SU-DHL-6 (cell line): Measurements from ENCODE around the gene BPIFB3.

Source experiments
- H2AFZ ChIP-seq: fragments of 200-600 bp; sonication (generic); 2 replicates; pipeline ENCODE4 v1.6.1; 2014; ENCODE audit warnings: low read depth, mild to moderate bottlenecking, moderate library complexity, mixed read lengths, antibody characterized with exemption, low read length; ENCODE audit not compliant: severe bottlenecking
- H3F3A ChIP-seq: fragments of 200-600 bp; shearing (Covaris generic); 2 replicates; pipeline ENCODE4 v1.6.0; 2016; ENCODE audit warnings: antibody characterized with exemption, mild to moderate bottlenecking; ENCODE audit not compliant: insufficient read depth
- H3K27ac ChIP-seq: fragments of 200-600 bp; sonication (generic); 2 replicates; pipeline ENCODE4 v1.5.1; 2016; ENCODE audit warnings: low read depth, mild to moderate bottlenecking, low read length, moderate library complexity, mixed read lengths
- H3K27me3 ChIP-seq: fragments of 200-600 bp; sonication (generic), shearing (Covaris generic); 2 replicates; pipeline ENCODE4 v1.6.0; 2014; ENCODE audit warnings: mild to moderate bottlenecking, low read length
- H3K36me3 ChIP-seq: fragments of 200-600 bp; sonication (generic); 2 replicates; pipeline ENCODE4 v1.6.1; 2014; ENCODE audit warnings: mild to moderate bottlenecking, low read length, mixed read lengths
- H3K4me2 ChIP-seq: fragments of 300-600, 200-600 bp; shearing (Covaris generic), sonication (generic); 2 replicates; pipeline ENCODE4 v1.6.0; 2014; ENCODE audit warnings: low read length, low read depth, mild to moderate bottlenecking; ENCODE audit not compliant: poor library complexity, severe bottlenecking
- H3K4me3 ChIP-seq: fragments of 200-600 bp; sonication (generic); 2 replicates; pipeline ENCODE4 v1.5.1; 2014; ENCODE audit warnings: antibody characterized with exemption, low read length, mild to moderate bottlenecking, mixed read lengths; ENCODE audit not compliant: insufficient read depth, poor library complexity, severe bottlenecking
- H3K79me2 ChIP-seq: fragments of 200-600 bp; sonication (generic); 2 replicates; pipeline ENCODE4 v1.6.1; 2014; ENCODE audit warnings: mild to moderate bottlenecking, low read length, moderate library complexity; ENCODE audit not compliant: insufficient read depth
- H3K9ac ChIP-seq: fragments of 200-600 bp; sonication (generic); 2 replicates; pipeline ENCODE4 v1.7.0; 2014; ENCODE audit warnings: mild to moderate bottlenecking, low read length
- H3K9me2 ChIP-seq: fragments of 200-600 bp; sonication (generic); replicated peaks from 2 replicates; pipeline ENCODE4 v1.6.1; 2014; ENCODE audit warnings: low read length; ENCODE audit not compliant: insufficient read depth
- H3K9me3 ChIP-seq: fragments of 200-600 bp; sonication (generic); 2 replicates; pipeline ENCODE4 v1.6.1; 2014; ENCODE audit warnings: low read length, mixed read lengths; ENCODE audit not compliant: insufficient read depth
- H4K20me1 ChIP-seq: fragments of 200-600 bp; sonication (generic); 2 replicates; pipeline ENCODE4 v1.6.1; 2014; ENCODE audit warnings: low read depth, mild to moderate bottlenecking, antibody characterized with exemption, low read length, moderate library complexity, mixed read lengths
- EZH2phosphoT487 ChIP-seq: fragments of 200-600 bp; sonication (generic), shearing (Covaris generic); conservative IDR thresholded peaks from 2 replicates; pipeline ENCODE4 v1.6.1; 2018; ENCODE audit warnings: mild to moderate bottlenecking, antibody characterized with exemption, low read length, moderate library complexity, mixed read lengths
- TF ChIP-seq, protein P1 (sequence below): fragments of 200-600 bp; sonication (generic); IDR thresholded peaks from one replicate; pipeline ENCODE4 v1.5.1; 2017; ENCODE audit warnings: antibody characterized with exemption, mild to moderate bottlenecking, low read length, moderate library complexity; ENCODE audit not compliant: insufficient read depth, poor library complexity, severe bottlenecking

Gene BPIFB3

DNA sequence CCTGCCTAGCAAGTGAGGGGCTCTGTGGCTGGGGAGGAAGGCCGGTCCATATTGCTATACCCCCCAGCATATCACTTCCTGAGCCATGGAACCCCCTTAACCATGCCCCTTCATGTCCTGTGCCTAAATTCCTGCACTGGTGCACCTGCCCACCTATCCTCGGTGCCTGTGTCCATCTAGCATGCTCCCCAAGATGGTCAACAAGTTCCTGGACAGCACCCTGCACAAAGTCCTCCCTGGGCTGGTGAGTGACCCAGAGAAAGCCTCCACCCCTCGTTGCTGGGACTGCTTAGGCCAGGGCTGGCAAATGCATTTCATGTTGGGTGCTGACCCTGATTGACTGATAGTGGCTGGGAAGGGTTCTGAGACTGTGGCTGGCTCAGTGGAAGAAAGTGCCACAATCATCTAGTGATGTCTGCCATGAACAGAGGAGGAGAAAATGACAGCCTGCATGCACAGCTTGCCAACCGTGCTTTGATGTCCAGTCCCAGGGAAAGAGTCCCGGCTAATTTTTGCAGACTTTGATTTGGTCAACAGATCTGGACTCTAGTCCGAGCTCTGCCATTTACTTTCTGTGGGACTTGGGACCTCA, 18.7 kb upstream of the BPIFB3 start:
- Histone ChIP-seq H4K20me1 (no peaks in the 10 kb centered on the region), H3K79me2 (no peaks in the 10 kb centered on the region), H3K4me3 (no peak overlapping the region), H3K36me3 (no peaks in the 10 kb centered on the region), H3K4me2 (no peak overlapping the region), H3K27me3 (no peaks in the 10 kb centered on the region), H3K9me2 (no peaks in the 10 kb centered on the region), H3F3A (no peaks in the 10 kb centered on the region), H3K9me3 (no peaks in the 10 kb centered on the region), H2AFZ (no peak overlapping the region), H3K27ac (no peak overlapping the region), H3K9ac (no peak overlapping the region)
- TF ChIP-seq, protein P1, sequence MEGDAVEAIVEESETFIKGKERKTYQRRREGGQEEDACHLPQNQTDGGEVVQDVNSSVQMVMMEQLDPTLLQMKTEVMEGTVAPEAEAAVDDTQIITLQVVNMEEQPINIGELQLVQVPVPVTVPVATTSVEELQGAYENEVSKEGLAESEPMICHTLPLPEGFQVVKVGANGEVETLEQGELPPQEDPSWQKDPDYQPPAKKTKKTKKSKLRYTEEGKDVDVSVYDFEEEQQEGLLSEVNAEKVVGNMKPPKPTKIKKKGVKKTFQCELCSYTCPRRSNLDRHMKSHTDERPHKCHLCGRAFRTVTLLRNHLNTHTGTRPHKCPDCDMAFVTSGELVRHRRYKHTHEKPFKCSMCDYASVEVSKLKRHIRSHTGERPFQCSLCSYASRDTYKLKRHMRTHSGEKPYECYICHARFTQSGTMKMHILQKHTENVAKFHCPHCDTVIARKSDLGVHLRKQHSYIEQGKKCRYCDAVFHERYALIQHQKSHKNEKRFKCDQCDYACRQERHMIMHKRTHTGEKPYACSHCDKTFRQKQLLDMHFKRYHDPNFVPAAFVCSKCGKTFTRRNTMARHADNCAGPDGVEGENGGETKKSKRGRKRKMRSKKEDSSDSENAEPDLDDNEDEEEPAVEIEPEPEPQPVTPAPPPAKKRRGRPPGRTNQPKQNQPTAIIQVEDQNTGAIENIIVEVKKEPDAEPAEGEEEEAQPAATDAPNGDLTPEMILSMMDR: no peak
- no peak for TF ChIP-seq EZH2phosphoT487

DNA sequence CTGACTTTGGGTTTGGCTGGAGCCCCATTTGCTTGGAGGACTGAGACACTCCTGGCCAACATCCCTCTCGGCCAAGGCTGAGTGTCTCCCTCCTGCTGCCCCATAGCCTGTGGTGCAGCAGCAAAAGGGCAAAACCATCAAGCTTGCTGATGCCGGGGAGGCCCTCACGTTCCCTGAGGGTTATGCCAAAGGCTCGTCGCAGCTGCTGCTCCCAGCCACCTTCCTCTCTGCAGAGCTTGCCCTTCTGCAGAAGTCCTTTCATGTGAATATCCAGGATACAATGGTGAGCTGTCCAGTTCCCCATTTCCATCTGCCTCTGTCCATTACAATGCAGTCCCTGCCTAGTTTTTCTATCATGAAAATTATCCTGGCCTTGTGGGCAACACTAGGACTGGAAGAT, 16.2 kb upstream of the BPIFB3 start:
- no peak overlapping the region for H2AFZ ChIP-seq
- no peak overlapping the region for H3K4me3 ChIP-seq
- H3F3A ChIP-seq: no peaks in the 10 kb centered on the region
- no peaks in the 10 kb centered on the region for H3K27me3 ChIP-seq
- no peaks in the 10 kb centered on the region for H4K20me1 ChIP-seq
- no peak overlapping the region for H3K4me2 ChIP-seq
- no peak overlapping the region for H3K27ac ChIP-seq
- H3K9me3 ChIP-seq: no peaks in the 10 kb centered on the region
- TF ChIP-seq, protein P1: no peak
- no peak for TF ChIP-seq EZH2phosphoT487
- H3K79me2 ChIP-seq: no peaks in the 10 kb centered on the region
- H3K9me2 ChIP-seq: no peaks in the 10 kb centered on the region
- H3K9ac ChIP-seq: no peak overlapping the region
- H3K36me3 ChIP-seq: no peaks in the 10 kb centered on the region

DNA sequence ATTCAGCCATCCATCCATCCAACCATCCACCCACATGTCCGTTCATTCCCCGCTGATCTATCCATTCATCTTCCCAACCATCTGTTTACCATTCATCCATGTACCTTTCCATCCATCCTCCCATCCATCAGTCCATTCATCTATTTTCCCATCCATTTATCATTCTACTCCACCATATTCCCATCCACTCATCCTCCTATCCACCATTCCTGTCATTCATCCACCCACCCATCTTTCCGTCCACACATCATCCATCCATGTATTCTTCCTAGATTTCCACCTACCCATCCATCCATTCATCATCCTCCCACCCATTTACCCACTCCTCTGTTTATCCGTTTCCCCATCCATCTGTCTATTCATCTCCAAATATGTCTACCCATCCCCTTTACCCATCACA, 15.5 kb upstream of the BPIFB3 start:
- H4K20me1 ChIP-seq: no peaks in the 10 kb centered on the region
- no peaks in the 10 kb centered on the region for H3K9me3 ChIP-seq
- H3F3A ChIP-seq: no peaks in the 10 kb centered on the region
- no peaks in the 10 kb centered on the region for H3K27me3 ChIP-seq
- H3K4me3 ChIP-seq: no peak overlapping the region
- no peaks in the 10 kb centered on the region for H3K36me3 ChIP-seq
- H3K9me2 ChIP-seq: no peaks in the 10 kb centered on the region
- TF ChIP-seq EZH2phosphoT487: no peak
- TF ChIP-seq, protein P1: no peak
- no peak overlapping the region for H3K4me2 ChIP-seq
- H2AFZ ChIP-seq: no peak overlapping the region
- no peak overlapping the region for H3K27ac ChIP-seq
- H3K79me2 ChIP-seq: no peaks in the 10 kb centered on the region
- H3K9ac ChIP-seq: no peak overlapping the region
